Aorta (tissue), 5 donors: Measurements from ENCODE around the gene TMEM131. TPM values are rescaled to one million over a fixed set of nuclear protein-coding genes. Genes with fewer than 3 reads are reported as not detected.
"Not testable (repeated sequence)": the region's sequence is repeated elsewhere in the genome, so short reads cannot be mapped to it uniquely, and the experiment has no call there.

Experiments
- ATAC-seq: fragments of 200-7000 bp; cut with Tn5 transposase; one replicate; pipeline ENCODE4 v1.9.1; 2022; ENCODE audit warnings: moderate library complexity; ENCODE audit not compliant: low FRiP score
- DNase-seq, 2 donors: peaks; one replicate each; pipeline ENCODE4 v3.0.0-alpha.2; 2020
- H3K27ac ChIP-seq, 2 donors: one replicate each; pipeline ENCODE4 v1.5.1; 2013; ENCODE audit warnings: low read length in 2 of 2, mild to moderate bottlenecking in 2 of 2, moderate library complexity in 2 of 2, control low read depth in 1 of 2, inconsistent platforms in 1 of 2, low read depth in 1 of 2
- H3K27me3 ChIP-seq, 2 donors: one replicate each; pipeline ENCODE4 v1.6.1; 2013; ENCODE audit warnings: control low read depth in 1 of 2, low read length in 1 of 2, mild to moderate bottlenecking in 1 of 2, moderate library complexity in 1 of 2; ENCODE audit not compliant: insufficient read depth in 2 of 2, control insufficient read depth in 1 of 2
- H3K36me3 ChIP-seq, 2 donors: one replicate each; pipeline ENCODE4 v1.6.1; 2013; ENCODE audit warnings: control low read depth in 1 of 2, low read length in 1 of 2, mild to moderate bottlenecking in 1 of 2; ENCODE audit not compliant: insufficient read depth in 2 of 2, control insufficient read depth in 1 of 2
- H3K4me1 ChIP-seq, 2 donors: one replicate each; pipeline ENCODE4 v1.6.1; 2013; ENCODE audit warnings: low read length in 2 of 2, control low read depth in 1 of 2, mild to moderate bottlenecking in 1 of 2, moderate library complexity in 1 of 2; ENCODE audit not compliant: insufficient read depth in 2 of 2, control insufficient read depth in 1 of 2
- H3K4me3 ChIP-seq, 2 donors: one replicate each; pipeline ENCODE4 v1.5.1; 2013; ENCODE audit warnings: low read length in 2 of 2, control low read depth in 1 of 2, mild to moderate bottlenecking in 1 of 2
- H3K9me3 ChIP-seq: one replicate; pipeline ENCODE4 v1.6.1; 2013; ENCODE audit warnings: mild to moderate bottlenecking, low read length; ENCODE audit not compliant: control insufficient read depth
- WGBS, 2 donors: extraction: QIAGEN DNeasy Blood & Tissue Kit; methylation state at CpG; one replicate each; pipeline ENCODE4 v1.1.7; 2013; 5-methylcytosine and 5-hydroxymethylcytosine counted together
- intact Hi-C, 2 donors: fragments of 100-400 bp; cut with DNase I; formaldehyde crosslinking; loops; one replicate each; pipeline versions ENCODE4 v1.14.2 to v1.15.0; 2022
- polyA plus RNA-seq, 2 donors: library from polyadenylated mRNA; stranded (reverse); fragments of 200-250 nt; gene quantifications; one replicate each; pipeline ENCODE4 v1.2.3, GENCODE V29; 2013
- total RNA-seq, 2 donors: library from RNA; stranded (reverse); fragmentation: NEBNext Ultra II Directional; extraction: Animal tissue kit (Norgen Biotek cat#: 25700); gene quantifications; one replicate each; pipeline ENCODE4 v1.2.1, GENCODE V29; 2021
- donor health status: healthy with polysubstance abuse.
- donor health status: Bipolar disorder and iron deficiency.
- donor health status: DM: no; HTN: no; CAD: no.
- donor health status: DM: no; HTN: no; CAD: no.
- donor health status: DM: yes; HTN: yes; CAD: no.

The TMEM131 gene
- total and polyA plus RNA-seq, 4 donors = 6.8 to 42.5 (median 25.7) TPM

DNA sequence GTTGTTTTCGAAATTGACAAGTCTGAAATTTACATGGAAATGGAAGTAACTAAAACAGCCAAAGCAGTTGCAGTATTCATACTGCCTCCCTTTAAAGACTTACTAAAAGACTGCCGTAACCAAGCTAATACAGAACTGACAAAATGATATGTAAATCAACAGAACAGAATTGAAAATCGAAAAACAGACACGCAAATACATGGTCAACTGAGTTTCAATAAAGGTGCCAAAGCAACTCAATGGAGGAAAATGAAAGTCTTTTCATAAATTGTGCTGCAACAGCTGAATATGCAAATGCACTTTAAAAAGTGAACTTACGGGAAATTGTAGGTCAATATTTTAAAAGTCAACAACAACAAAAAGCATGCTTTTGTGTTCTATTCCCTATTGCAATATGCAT is 34.2 kb downstream of the TMEM131 start:
- Histone ChIP-seq H3K4me1 (peaks cover 1 to 2% of the 10 kb centered on the region in 2 donors), H3K27ac (no peak overlapping the region), H3K36me3 (no peaks in the 10 kb centered on the region), H3K27me3 (no peaks in the 10 kb centered on the region), H3K9me3 (no peaks in the 10 kb centered on the region), H3K4me3 (no peak overlapping the region)
- ATAC-seq (no peak), DNase-seq (no peak)
- 78 to 96% methylated on average over 5 of the region's 5 CpGs for WGBS, 2 donors
- intact Hi-C loops = no loop called here

- 82 to 84% methylated on average over 2 of the region's 2 CpGs for WGBS, 2 donors
- DNase-seq = no peak
Observed at GRCh38 chr2:97958184-97958583, 37.6 kb downstream of the TMEM131 start.

GRCh38 chr2:97957432-97958183 is 38.1 kb downstream of the TMEM131 start:
- WGBS, 2 donors = 92 to 94% methylated on average over 5 of the region's 5 CpGs
- Histone ChIP-seq H3K4me3 (no peak overlapping the region), H3K27ac (no peak overlapping the region), H3K36me3 (no peaks in the 10 kb centered on the region), H3K4me1 (no peaks in the 10 kb centered on the region), H3K27me3 (no peaks in the 10 kb centered on the region), H3K9me3 (no peaks in the 10 kb centered on the region)
- intact Hi-C loops = no loop called here
- DNase-seq (no peak), ATAC-seq (no peak)

More at GRCh38 chr2:97958184-97958583, 37.6 kb downstream of the TMEM131 start:
- Histone ChIP-seq H3K4me3 (no peak overlapping the region), H3K27ac (no peak overlapping the region), H3K9me3 (no peaks in the 10 kb centered on the region), H3K36me3 (no peaks in the 10 kb centered on the region), H3K4me1 (no peaks in the 10 kb centered on the region), H3K27me3 (no peaks in the 10 kb centered on the region)
- no peak for ATAC-seq
- intact Hi-C loops = no loop called here

GRCh38 chr2:97956753-97957152 is 39.0 kb downstream of the TMEM131 start:
- H3K27me3 ChIP-seq, H3K4me1 ChIP-seq, H3K27ac ChIP-seq, H3K9me3 ChIP-seq, intact Hi-C loops, ATAC-seq, DNase-seq, H3K4me3 ChIP-seq, H3K36me3 ChIP-seq: not testable (repeated sequence)
- WGBS, 2 donors = 91 to 97% methylated on average over 12 to 13 of the region's 13 CpGs

DNA sequence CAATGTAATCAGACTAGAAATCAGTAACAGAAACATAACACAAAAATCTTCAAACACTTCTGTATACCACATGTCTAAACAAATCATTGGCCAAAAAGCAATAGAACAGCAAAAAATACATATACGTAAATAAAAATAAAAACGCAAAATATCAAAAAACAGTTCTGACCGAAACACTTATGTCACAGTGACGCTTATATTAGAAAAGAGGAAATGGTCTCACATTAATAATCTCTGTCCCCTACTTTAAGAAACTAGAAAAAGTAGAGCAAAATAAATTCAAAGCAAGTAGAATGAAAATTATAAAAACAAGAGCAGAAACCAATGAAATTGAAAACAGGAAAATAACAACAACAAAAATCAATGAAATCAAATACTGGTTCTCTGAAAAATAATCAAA is 41.9 kb downstream of the TMEM131 start:
- no peak overlapping the region for H3K4me3 ChIP-seq
- no peaks in the 10 kb centered on the region for H3K27me3 ChIP-seq
- H3K27ac ChIP-seq = no peak overlapping the region
- intact Hi-C loops = no loop called here
- peaks cover 0 to 6% of the 10 kb centered on the region in 2 donors for H3K4me1 ChIP-seq
- no peaks in the 10 kb centered on the region for H3K9me3 ChIP-seq
- DNase-seq = no peak
- no peak for ATAC-seq
- 96% methylated on average over 4 of the region's 4 CpGs for WGBS, 2 donors
- no peaks in the 10 kb centered on the region for H3K36me3 ChIP-seq

- peaks cover 0 to 6% of the 10 kb centered on the region in 2 donors for H3K4me1 ChIP-seq
- no peak overlapping the region for H3K27ac ChIP-seq
- intact Hi-C loops = no loop called here
- no peak for ATAC-seq
- H3K9me3 ChIP-seq = no peaks in the 10 kb centered on the region
- H3K27me3 ChIP-seq = no peaks in the 10 kb centered on the region
- no peaks in the 10 kb centered on the region for H3K36me3 ChIP-seq
- WGBS, 2 donors = 95 to 96% methylated on average over 6 of the region's 6 CpGs
- DNase-seq = no peak
- H3K4me3 ChIP-seq = no peak overlapping the region
Observed at GRCh38 chr2:97952357-97952756, 43.4 kb downstream of the TMEM131 start.

GRCh38 chr2:97951155-97951680 is 44.5 kb downstream of the TMEM131 start:
- no peak overlapping the region for H3K27ac ChIP-seq
- H3K36me3 ChIP-seq = no peaks in the 10 kb centered on the region
- no peaks in the 10 kb centered on the region for H3K9me3 ChIP-seq
- no peak for DNase-seq
- ATAC-seq = no peak
- no peak overlapping the region for H3K4me3 ChIP-seq
- 88 to 91% methylated on average over 2 of the region's 2 CpGs for WGBS, 2 donors
- H3K27me3 ChIP-seq = no peaks in the 10 kb centered on the region
- peaks cover 0 to 6% of the 10 kb centered on the region in 2 donors for H3K4me1 ChIP-seq
- intact Hi-C loops = no loop called here

DNA sequence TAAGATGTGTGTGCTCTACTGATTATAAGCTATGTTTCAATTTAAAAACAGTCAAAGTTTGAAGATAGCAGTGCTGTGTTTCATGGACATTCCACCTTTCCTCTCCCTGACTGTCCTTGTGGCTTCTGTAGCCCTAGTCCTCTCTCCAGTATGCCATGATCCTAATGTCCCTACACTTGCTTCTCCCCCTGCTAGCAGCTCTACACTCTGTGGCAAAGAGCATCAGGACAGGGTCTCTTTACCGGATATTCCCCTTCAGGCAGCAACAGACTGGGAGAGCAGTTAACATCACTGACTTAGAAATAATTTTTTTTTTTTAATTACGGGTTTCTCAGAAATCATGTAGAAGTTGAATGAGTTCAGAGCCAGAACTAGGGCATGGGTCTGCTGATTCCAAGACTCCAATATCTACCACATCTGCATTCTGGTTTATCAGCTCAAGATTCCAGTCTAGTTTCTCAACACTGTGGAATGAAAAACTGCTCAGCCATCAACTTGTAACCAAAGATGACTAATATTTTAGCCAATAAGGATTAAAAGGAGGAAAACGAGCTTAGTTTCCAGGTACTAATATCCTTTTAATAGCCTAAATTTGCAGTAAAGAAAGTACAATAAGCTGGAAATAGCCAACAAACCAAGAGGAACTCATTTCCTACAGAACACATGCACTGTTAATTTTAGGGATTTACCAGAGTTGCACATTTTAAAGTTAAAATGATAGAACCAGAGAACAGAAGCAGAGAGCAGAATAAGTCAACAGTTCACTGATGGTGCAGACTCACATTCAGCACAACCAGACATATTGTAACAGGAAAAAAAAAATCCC is 45.2 kb downstream of the TMEM131 start:
- H3K36me3 ChIP-seq = no peaks in the 10 kb centered on the region
- no peak for ATAC-seq
- no peaks in the 10 kb centered on the region for H3K9me3 ChIP-seq
- no peaks in the 10 kb centered on the region for H3K27me3 ChIP-seq
- intact Hi-C loops = no loop called here
- H3K4me3 ChIP-seq = no peak overlapping the region
- 14 to 20% methylated on average over 3 of the region's 3 CpGs for WGBS, 2 donors
- H3K4me1 ChIP-seq = peaks cover 0 to 6% of the 10 kb centered on the region in 2 donors
- no peak for DNase-seq
- H3K27ac ChIP-seq = no peak overlapping the region
